HEK293 (cell line): ENCODE data around the gene C12orf42.

Experiments used
- CTCF ChIA-PET: fragments of 350-600 bp; formaldehyde crosslinking; extraction: SDS; loops from one replicate; lab custom pipeline; 2021; ENCODE audit warnings: antibody characterized with exemption; lab: Yijun Ruan, JAX
- POLR2A ChIA-PET: fragments of 300-600 bp; formaldehyde crosslinking; extraction: SDS; loops from one replicate; lab custom pipeline; 2020; ENCODE audit warnings: antibody characterized with exemption, inconsistent platforms; lab: Yijun Ruan, JAX
- H3K27ac ChIP-seq: fragments of 200-500 bp; sonication (Bioruptor generic); 2 replicates; pipeline ENCODE4 v1.5.1; 2014; ENCODE audit warnings: low read depth, low read length, control low read depth, inconsistent platforms; ENCODE audit errors: extremely low read depth
- H3K36me3 ChIP-seq, 2 experiments: fragments of 200-500 bp in 1 of 2; sonication (Bioruptor generic) in 1 of 2; 1 replicate in 1 of 2; 2 replicates in 1 of 2; pipeline ENCODE4 v1.5.1; 2014 to 2017; ENCODE audit warnings: inconsistent platforms in 2 of 2, low read length in 2 of 2; ENCODE audit not compliant: control insufficient read depth in 2 of 2, insufficient read depth in 1 of 2
- H3K4me1 ChIP-seq: fragments of 200-500 bp; sonication (Bioruptor generic); 2 replicates; pipeline ENCODE4 v1.5.1; 2014; ENCODE audit warnings: mild to moderate bottlenecking, low read length, inconsistent platforms; ENCODE audit not compliant: control insufficient read depth, insufficient read depth
- H3K4me3 ChIP-seq: 2 replicates; pipeline ENCODE4 v1.5.1; 2011; ENCODE audit warnings: low read depth, mild to moderate bottlenecking, control low read depth, low read length, moderate library complexity
- H3K9me3 ChIP-seq: fragments of 200-500 bp; sonication (Bioruptor generic); 2 replicates; pipeline ENCODE4 v1.5.1; 2014; ENCODE audit warnings: low read depth, low read length, inconsistent platforms; ENCODE audit not compliant: control insufficient read depth, insufficient read depth
- BCL11A ChIP-seq: fragments of 450-650 bp; formaldehyde crosslinking; IDR thresholded peaks from 2 replicates; pipeline ENCODE4 v1.5.1; 2016; ENCODE audit warnings: low read depth, missing biosample characterization, missing genetic modification characterization
- ELK4 ChIP-seq: IDR thresholded peaks from 2 replicates; pipeline ENCODE4 v1.6.1; 2011; ENCODE audit warnings: mild to moderate bottlenecking, low read depth, low read length, borderline replicate concordance
- OVOL3 ChIP-seq: fragments of 450-650 bp; formaldehyde crosslinking; IDR thresholded peaks from 2 replicates; pipeline ENCODE4 v1.5.1; 2016; ENCODE audit warnings: missing biosample characterization, missing genetic modification characterization
- TSHZ1 ChIP-seq: fragments of 450-650 bp; formaldehyde crosslinking; IDR thresholded peaks from 2 replicates; pipeline ENCODE4 v1.5.1; 2016; ENCODE audit warnings: missing biosample characterization, missing genetic modification characterization, borderline replicate concordance
- ZBTB21 ChIP-seq: fragments of 450-650 bp; formaldehyde crosslinking; IDR thresholded peaks from 2 replicates; pipeline ENCODE4 v1.5.1; 2017; ENCODE audit warnings: missing biosample characterization, missing genetic modification characterization
- ZFP37 ChIP-seq: fragments of 450-650 bp; formaldehyde crosslinking; IDR thresholded peaks from 2 replicates; pipeline ENCODE4 v1.5.1; 2016; ENCODE audit warnings: missing biosample characterization, missing genetic modification characterization
- ZFP41 ChIP-seq: fragments of 450-650 bp; formaldehyde crosslinking; IDR thresholded peaks from 2 replicates; pipeline ENCODE4 v1.5.1; 2016; ENCODE audit warnings: missing biosample characterization, missing genetic modification characterization, borderline replicate concordance
- ZNF132 ChIP-seq: fragments of 450-650 bp; formaldehyde crosslinking; IDR thresholded peaks from 2 replicates; pipeline ENCODE4 v1.5.1; 2017; ENCODE audit warnings: missing biosample characterization, missing genetic modification characterization, borderline replicate concordance
- ZNF248 ChIP-seq: fragments of 450-650 bp; formaldehyde crosslinking; IDR thresholded peaks from 2 replicates; pipeline ENCODE4 v1.5.1; 2017; ENCODE audit warnings: missing biosample characterization, missing genetic modification characterization
- ZNF280C ChIP-seq: fragments of 450-650 bp; formaldehyde crosslinking; IDR thresholded peaks from 2 replicates; pipeline ENCODE4 v1.5.1; 2016; ENCODE audit warnings: missing biosample characterization, missing genetic modification characterization
- ZNF280D ChIP-seq: fragments of 450-650 bp; formaldehyde crosslinking; IDR thresholded peaks from 2 replicates; pipeline ENCODE4 v1.5.1; 2016; ENCODE audit warnings: missing biosample characterization, missing genetic modification characterization
- ZNF302 ChIP-seq: fragments of 450-650 bp; formaldehyde crosslinking; IDR thresholded peaks from 2 replicates; pipeline ENCODE4 v1.5.1; 2016; ENCODE audit warnings: missing biosample characterization, missing genetic modification characterization, low read depth
- ZNF394 ChIP-seq: fragments of 450-650 bp; formaldehyde crosslinking; IDR thresholded peaks from 2 replicates; pipeline ENCODE4 v1.5.1; 2016; ENCODE audit warnings: missing biosample characterization, missing genetic modification characterization, mild to moderate bottlenecking, moderate library complexity, borderline replicate concordance
- ZNF514 ChIP-seq: fragments of 450-650 bp; formaldehyde crosslinking; IDR thresholded peaks from 2 replicates; pipeline ENCODE4 v1.5.1; 2016; ENCODE audit warnings: missing biosample characterization, missing genetic modification characterization
- ZNF549 ChIP-seq: fragments of 450-650 bp; IDR thresholded peaks from 2 replicates; pipeline ENCODE4 v1.5.1; 2018; ENCODE audit warnings: missing biosample characterization, missing genetic modification characterization, mild to moderate bottlenecking, inconsistent platforms, moderate library complexity
- ZNF561 ChIP-seq: fragments of 450-650 bp; IDR thresholded peaks from 2 replicates; pipeline ENCODE4 v1.5.1; 2018; ENCODE audit warnings: missing biosample characterization, missing genetic modification characterization, borderline replicate concordance
- ZNF571 ChIP-seq: fragments of 450-650 bp; formaldehyde crosslinking; IDR thresholded peaks from 2 replicates; pipeline ENCODE4 v1.5.0; 2017; ENCODE audit warnings: missing biosample characterization, missing genetic modification characterization
- ZNF596 ChIP-seq: fragments of 450-650 bp; IDR thresholded peaks from 2 replicates; pipeline ENCODE4 v1.5.0; 2018; ENCODE audit warnings: missing biosample characterization, mild to moderate bottlenecking, missing genetic modification characterization, moderate library complexity
- ZNF692 ChIP-seq: fragments of 450-650 bp; formaldehyde crosslinking; IDR thresholded peaks from 2 replicates; pipeline ENCODE4 v1.5.1; 2016; ENCODE audit warnings: missing biosample characterization, missing genetic modification characterization
- ZNF747 ChIP-seq: fragments of 450-650 bp; formaldehyde crosslinking; IDR thresholded peaks from 2 replicates; pipeline ENCODE4 v1.5.1; 2016; ENCODE audit warnings: missing biosample characterization, missing genetic modification characterization
- ZNF792 ChIP-seq: fragments of 450-650 bp; formaldehyde crosslinking; IDR thresholded peaks from 2 replicates; pipeline ENCODE4 v1.5.1; 2016; ENCODE audit warnings: missing biosample characterization, missing genetic modification characterization
- ZNF830 ChIP-seq: fragments of 450-650 bp; IDR thresholded peaks from 2 replicates; pipeline ENCODE4 v1.5.0; 2018; ENCODE audit warnings: missing biosample characterization, missing genetic modification characterization, low read depth, mild to moderate bottlenecking, moderate library complexity
- ZSCAN18 ChIP-seq: fragments of 450-650 bp; formaldehyde crosslinking; IDR thresholded peaks from 2 replicates; pipeline ENCODE4 v1.5.1; 2016; ENCODE audit warnings: missing biosample characterization, missing genetic modification characterization

The C12orf42 gene

GRCh38 chr12:103469719-103470118, 26.0 kb downstream of the C12orf42 start:
- Histone ChIP-seq H3K36me3 (no peaks in the 10 kb centered on the region), H3K27ac (no peak overlapping the region), H3K4me1 (no peaks in the 10 kb centered on the region), H3K9me3 (no peaks in the 10 kb centered on the region), H3K4me3 (no peak overlapping the region)
- ChIA-PET POLR2A (no interaction called here), CTCF (no interaction called here)
- no peak for TF ChIP-seq ZNF747 (tag by site-specific recombination)
- no peak for TF ChIP-seq ZNF302 (tag by site-specific recombination)
- no peak for TF ChIP-seq ZFP41 (tag by site-specific recombination)
- TF ChIP-seq ZNF571: no peak
- TF ChIP-seq ZBTB21 (tag by site-specific recombination): no peak
- no peak for TF ChIP-seq ZNF692 (tag by site-specific recombination)
- no peak for TF ChIP-seq TSHZ1 (tag by site-specific recombination)
- TF ChIP-seq OVOL3 (tag by site-specific recombination): no peak
- no peak for TF ChIP-seq ZFP37 (tag by site-specific recombination)
- no peak for TF ChIP-seq ZNF596 (tag by site-specific recombination)
- no peak for TF ChIP-seq ZNF549
- no peak for TF ChIP-seq ZNF792
- TF ChIP-seq ZNF561 (tag by site-specific recombination): no peak
- no peak for TF ChIP-seq BCL11A
- TF ChIP-seq ZSCAN18 (tag by site-specific recombination): no peak
- TF ChIP-seq ZNF830 (tag by site-specific recombination): no peak
- TF ChIP-seq ZNF514 (tag by site-specific recombination): no peak
- TF ChIP-seq ZNF248 (tag by site-specific recombination): no peak

GRCh38 chr12:103468837-103469236, 26.9 kb downstream of the C12orf42 start:
- TF ChIP-seq ZNF394 (tag by site-specific recombination) (no peak), ZNF280C (tag by site-specific recombination) (no peak), ELK4 (no peak), ZNF280D (tag by site-specific recombination) (no peak), ZNF132 (tag by site-specific recombination) (no peak)
- Histone ChIP-seq H3K9me3 (no peaks in the 10 kb centered on the region), H3K4me3 (no peak overlapping the region), H3K4me1 (no peaks in the 10 kb centered on the region), H3K36me3 (no peaks in the 10 kb centered on the region), H3K27ac (no peak overlapping the region)
- CTCF ChIA-PET: no interaction called here
- POLR2A ChIA-PET: no interaction called here
